Head of caudate nucleus (tissue), 42 donors: Measurements from ENCODE around the gene SMAP1.

Experiments used
- DNase-seq, 42 donors: peaks; one replicate each; pipeline versions ENCODE4 v3.0.0 to v3.0.0-alpha.2; 2020 to 2021; ENCODE audit warnings: mixed read lengths in 7 of 42
- intact Hi-C: fragments of 100-400 bp; cut with DNase I; formaldehyde crosslinking; loops from one replicate; pipeline ENCODE4 v1.15.0; 2022

SMAP1 gene

GRCh38 chr6:70667711-70668498 lies at the start of gene SMAP1:
Gene SMAP1 (plus strand): TSS chr6:70667883. CDS start chr6:70668024, 141 bp downstream.
- intact Hi-C loops = loop anchor here (5.0 kb wide), 1 partner anchor 101 kb away; the partner anchor contains the start of gene SDHAF4
- DNase-seq = peak; percentile 68 to 96 (median 92)

- no peak for DNase-seq
- intact Hi-C loops = no loop called here
Observed at GRCh38 chr6:70620746-70621145, 46.9 kb upstream of the SMAP1 start.

GRCh38 chr6:70622461-70622860 lies 45.2 kb upstream of the SMAP1 start:
- no peak for DNase-seq
- intact Hi-C loops = no loop called here

GRCh38 chr6:70625436-70625835 lies 42.2 kb upstream of the SMAP1 start:
- intact Hi-C loops = no loop called here
- DNase-seq = no peak

- DNase-seq = no peak
- intact Hi-C loops = no loop called here
Observed at GRCh38 chr6:70627500-70628254, 40.0 kb upstream of the SMAP1 start.

GRCh38 chr6:70629929-70630328 lies 37.8 kb upstream of the SMAP1 start:
- intact Hi-C loops = no loop called here

GRCh38 chr6:70633870-70634269 lies 33.8 kb upstream of the SMAP1 start:
- no peak for DNase-seq
- intact Hi-C loops = no loop called here

More at GRCh38 chr6:70629929-70630328, 37.8 kb upstream of the SMAP1 start:
- no peak for DNase-seq

- DNase-seq = no peak
- intact Hi-C loops = no loop called here
Observed at GRCh38 chr6:70636596-70636995, 31.1 kb upstream of the SMAP1 start.

- no peak for DNase-seq
- intact Hi-C loops = no loop called here
Observed at GRCh38 chr6:70638468-70638867, 29.2 kb upstream of the SMAP1 start.

- no peak for DNase-seq
- intact Hi-C loops = no loop called here
Observed at GRCh38 chr6:70651326-70651905, 16.3 kb upstream of the SMAP1 start.

- DNase-seq = no peak
- intact Hi-C loops = no loop called here
Observed at GRCh38 chr6:70652216-70652615, 15.5 kb upstream of the SMAP1 start.

GRCh38 chr6:70657706-70658105 lies 10.0 kb upstream of the SMAP1 start:
- intact Hi-C loops = no loop called here
- DNase-seq = no peak

GRCh38 chr6:70663881-70664466 lies 3.7 kb upstream of the SMAP1 start:
- intact Hi-C loops = no loop called here
- DNase-seq = no peak

GRCh38 chr6:70666706-70667105 lies 977 bp upstream of the SMAP1 start:
- DNase-seq = no peak
- intact Hi-C loops = loop anchor here (5.0 kb wide), 1 partner anchor 99 kb away; the partner anchor contains the start of gene SDHAF4

- intact Hi-C loops = loop anchor here (5.0 kb wide), 1 partner anchor 100 kb away; the partner anchor contains the start of gene SDHAF4
Observed at GRCh38 chr6:70667256-70667710, 400 bp upstream of the SMAP1 start.

GRCh38 chr6:70668499-70668812 lies 773 bp downstream of the SMAP1 start:
- intact Hi-C loops = loop anchor here (5.0 kb wide), 1 partner anchor 101 kb away; the partner anchor contains the start of gene SDHAF4
- DNase-seq = peak in 2 of 42 donors; percentile 6 to 48

More at GRCh38 chr6:70667256-70667710, 400 bp upstream of the SMAP1 start:
- no peak for DNase-seq

GRCh38 chr6:70669133-70669532 lies 1.4 kb downstream of the SMAP1 start:
- peak in 5 of 42 donors; percentile 3 to 43 (median 10) for DNase-seq
- intact Hi-C loops = loop anchor here (5.0 kb wide), 1 partner anchor 102 kb away; the partner anchor contains the start of gene SDHAF4

GRCh38 chr6:70672549-70672948 lies 4.9 kb downstream of the SMAP1 start:
- intact Hi-C loops = no loop called here
- DNase-seq = no peak

- intact Hi-C loops = no loop called here
- DNase-seq = no peak
Observed at GRCh38 chr6:70673054-70673453, 5.4 kb downstream of the SMAP1 start.
